Stimulated activated CD8-positive, alpha-beta memory T cell treated with anti-CD3 and anti-CD28 coated beads, Interleukin-12 subunit alpha, Interleukin-12 subunit beta, amount 100 ng/mL, for 24 hours (primary cell): ENCODE measurements around the gene NT5M.

Experiments used
- DNase-seq: peaks from one replicate; pipeline ENCODE4 v3.0.0-alpha.2; 2020; ENCODE audit errors: extremely low read depth

NT5M gene

GRCh38 chr17:17394494-17394893 lies 91.3 kb downstream of the NT5M start:
- DNase-seq: no peak

GRCh38 chr17:17395246-17395802 lies 92.2 kb downstream of the NT5M start:
- no peak for DNase-seq

GRCh38 chr17:17395885-17396284 lies 92.7 kb downstream of the NT5M start:
- no peak for DNase-seq
